Astrocyte of the spinal cord (primary cell): ENCODE measurements around the gene APOH.

Experiments used
- DNase-seq: peaks from one replicate; pipeline ENCODE4 v3.0.0; 2011; ENCODE audit warnings: low read depth, low spot score
- H3K4me3 ChIP-seq: 2 replicates; pipeline ENCODE4 v1.5.1; 2011; ENCODE audit warnings: low read depth, mild to moderate bottlenecking, low read length, moderate library complexity
- CTCF ChIP-seq: IDR thresholded peaks from 2 replicates; pipeline ENCODE4 v1.5.1; 2012; ENCODE audit warnings: low read depth, mild to moderate bottlenecking, low read length, inconsistent platforms
- in situ Hi-C: cut with HindIII; loops from 2 replicates; pipeline ENCODE4 v1.10.0; 2017; ENCODE audit warnings: low sequenced_read_pairs

Gene APOH

GRCh38 chr17:66172691-66173223 lies 56.5 kb downstream of the APOH start:
- DNase-seq: no peak
- TF ChIP-seq CTCF: no peak
- H3K4me3 ChIP-seq: no peak overlapping the region
- in situ Hi-C loops: no loop called here

- H3K4me3 ChIP-seq: no peak overlapping the region
- in situ Hi-C loops: no loop called here
- TF ChIP-seq CTCF: no peak
- DNase-seq: no peak
Measured at GRCh38 chr17:66172144-66172543, 57.1 kb downstream of the APOH start.

- in situ Hi-C loops: no loop called here
- DNase-seq: no peak
- no peak overlapping the region for H3K4me3 ChIP-seq
- no peak for TF ChIP-seq CTCF
Measured at GRCh38 chr17:66171692-66172091, 57.5 kb downstream of the APOH start.

GRCh38 chr17:66171172-66171571 lies 58.0 kb downstream of the APOH start:
- in situ Hi-C loops: no loop called here
- no peak overlapping the region for H3K4me3 ChIP-seq
- TF ChIP-seq CTCF: no peak
- DNase-seq: no peak

GRCh38 chr17:66169839-66170238 lies 59.4 kb downstream of the APOH start:
- TF ChIP-seq CTCF: no peak
- in situ Hi-C loops: no loop called here
- H3K4me3 ChIP-seq: no peak overlapping the region
- no peak for DNase-seq

GRCh38 chr17:66167189-66167815 lies 61.9 kb downstream of the APOH start:
- H3K4me3 ChIP-seq: no peak overlapping the region
- DNase-seq: no peak
- in situ Hi-C loops: no loop called here
- no peak for TF ChIP-seq CTCF
